LNCAP (cell line): ENCODE measurements around the gene CECR2.

ENCODE experiments used
- TF ChIP-seq, protein P1 (sequence below): fragments of 450-650 bp; IDR thresholded peaks from 2 replicates; pipeline ENCODE4 v1.5.1; 2017; ENCODE audit warnings: mild to moderate bottlenecking

CECR2 gene

DNA sequence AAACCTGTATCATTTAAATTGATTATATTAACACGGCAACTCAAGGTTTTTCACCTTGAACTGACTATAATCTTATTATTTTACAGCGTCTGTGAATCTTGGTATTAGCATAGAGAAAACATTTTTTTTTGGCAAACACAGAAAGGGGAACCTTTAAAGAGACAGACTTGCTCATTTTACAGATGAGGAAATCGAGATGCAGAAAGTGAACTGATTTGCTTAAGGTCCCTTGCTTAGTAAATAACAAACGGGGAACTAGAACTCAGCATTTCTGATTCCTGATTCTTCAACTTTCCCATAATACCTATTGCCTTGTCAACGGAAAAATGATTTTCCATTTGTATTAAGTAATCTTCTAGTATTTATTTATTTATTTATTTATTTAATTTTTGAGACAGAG is 33.2 kb upstream of the CECR2 start:
- TF ChIP-seq, protein P1, sequence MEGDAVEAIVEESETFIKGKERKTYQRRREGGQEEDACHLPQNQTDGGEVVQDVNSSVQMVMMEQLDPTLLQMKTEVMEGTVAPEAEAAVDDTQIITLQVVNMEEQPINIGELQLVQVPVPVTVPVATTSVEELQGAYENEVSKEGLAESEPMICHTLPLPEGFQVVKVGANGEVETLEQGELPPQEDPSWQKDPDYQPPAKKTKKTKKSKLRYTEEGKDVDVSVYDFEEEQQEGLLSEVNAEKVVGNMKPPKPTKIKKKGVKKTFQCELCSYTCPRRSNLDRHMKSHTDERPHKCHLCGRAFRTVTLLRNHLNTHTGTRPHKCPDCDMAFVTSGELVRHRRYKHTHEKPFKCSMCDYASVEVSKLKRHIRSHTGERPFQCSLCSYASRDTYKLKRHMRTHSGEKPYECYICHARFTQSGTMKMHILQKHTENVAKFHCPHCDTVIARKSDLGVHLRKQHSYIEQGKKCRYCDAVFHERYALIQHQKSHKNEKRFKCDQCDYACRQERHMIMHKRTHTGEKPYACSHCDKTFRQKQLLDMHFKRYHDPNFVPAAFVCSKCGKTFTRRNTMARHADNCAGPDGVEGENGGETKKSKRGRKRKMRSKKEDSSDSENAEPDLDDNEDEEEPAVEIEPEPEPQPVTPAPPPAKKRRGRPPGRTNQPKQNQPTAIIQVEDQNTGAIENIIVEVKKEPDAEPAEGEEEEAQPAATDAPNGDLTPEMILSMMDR = no peak

DNA sequence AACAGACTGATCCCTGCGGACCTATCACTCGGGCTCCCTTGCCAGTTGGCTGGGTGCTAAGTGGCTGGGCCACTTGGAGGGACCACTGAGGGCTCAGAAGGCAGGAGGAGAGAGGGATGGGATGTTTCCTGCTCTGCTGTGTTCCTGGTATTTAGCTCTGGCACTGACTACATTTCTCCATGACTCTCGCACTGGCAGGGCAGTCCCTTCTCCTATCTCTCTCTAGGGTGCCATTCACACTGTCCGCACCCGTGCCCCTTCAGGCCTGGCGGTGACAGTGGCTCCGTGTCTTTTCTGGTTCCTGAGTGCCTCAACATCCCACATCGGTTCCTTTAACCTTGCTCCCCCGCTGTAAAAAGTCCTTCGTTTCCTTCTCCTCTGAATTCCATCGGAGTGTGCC is 31.6 kb upstream of the CECR2 start:
- TF ChIP-seq, protein P1 = no peak

DNA sequence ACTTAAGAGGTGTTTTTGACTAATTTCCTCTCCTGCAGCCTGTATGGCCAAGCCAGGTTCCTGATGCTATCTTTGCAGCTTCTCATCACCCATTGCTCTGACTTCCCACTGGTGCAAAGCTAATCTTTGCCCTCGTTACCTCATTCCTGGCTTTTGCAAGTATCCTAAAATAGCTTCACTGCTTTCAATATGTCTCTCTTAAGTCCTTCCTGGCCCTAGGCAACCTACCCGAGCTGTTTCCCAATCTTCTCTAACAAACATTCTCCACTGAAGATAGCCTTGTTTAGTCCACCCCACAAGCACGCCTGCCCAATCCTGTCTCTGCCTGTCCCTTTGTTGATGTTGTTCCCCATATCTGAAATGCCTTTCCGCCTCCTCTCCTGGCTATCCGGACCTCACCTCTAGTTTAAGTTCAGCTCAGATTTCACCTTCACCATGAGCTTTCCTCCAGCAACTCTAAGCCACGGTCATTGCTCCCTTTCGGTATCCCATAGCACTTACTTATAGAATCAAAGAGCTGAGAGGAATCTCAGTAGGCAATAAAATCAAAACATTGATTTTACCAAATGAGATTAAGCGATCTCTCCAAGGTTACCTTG is 30.1 kb upstream of the CECR2 start:
- TF ChIP-seq, protein P1 = no peak

DNA sequence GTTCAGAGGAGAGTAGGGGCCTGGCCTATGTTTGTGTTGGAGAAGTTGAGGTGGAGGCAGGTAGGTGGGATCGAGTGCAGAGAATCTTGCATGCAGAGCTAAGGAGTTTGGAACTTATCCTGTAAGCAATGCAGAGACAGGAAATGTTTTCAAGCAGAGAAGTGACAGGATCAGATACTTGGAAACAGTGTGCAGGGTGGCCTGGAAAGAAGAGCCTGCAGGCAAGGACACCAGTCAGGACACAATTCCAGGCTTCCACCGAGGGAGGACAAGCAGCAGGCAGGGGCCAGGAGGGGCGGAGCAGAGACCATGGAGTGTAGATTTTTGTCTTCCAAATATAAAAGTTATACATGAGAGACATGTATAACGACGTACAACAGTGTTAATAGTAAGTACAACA is 26.9 kb upstream of the CECR2 start:
- TF ChIP-seq, protein P1 = no peak

DNA sequence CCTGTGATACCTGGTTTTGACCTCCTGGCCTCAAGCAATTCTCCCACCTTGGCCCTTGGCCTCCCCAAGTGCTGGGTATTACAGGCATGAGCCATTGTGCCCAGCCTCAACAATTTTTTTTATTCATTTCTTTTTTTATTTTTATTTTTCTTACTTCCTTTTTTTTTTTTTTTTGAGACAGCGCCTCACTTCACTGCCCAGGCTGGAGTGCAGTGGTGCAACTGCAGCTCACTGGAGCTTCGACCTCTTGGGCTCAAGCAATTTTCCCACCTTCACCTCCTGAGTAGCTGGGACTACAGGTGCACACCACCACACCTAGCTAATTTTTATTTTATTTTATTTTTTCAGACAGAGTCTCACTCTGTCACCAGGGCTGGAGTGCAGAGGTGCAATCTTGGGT is 25.5 kb upstream of the CECR2 start:
- TF ChIP-seq, protein P1 = no peak

DNA sequence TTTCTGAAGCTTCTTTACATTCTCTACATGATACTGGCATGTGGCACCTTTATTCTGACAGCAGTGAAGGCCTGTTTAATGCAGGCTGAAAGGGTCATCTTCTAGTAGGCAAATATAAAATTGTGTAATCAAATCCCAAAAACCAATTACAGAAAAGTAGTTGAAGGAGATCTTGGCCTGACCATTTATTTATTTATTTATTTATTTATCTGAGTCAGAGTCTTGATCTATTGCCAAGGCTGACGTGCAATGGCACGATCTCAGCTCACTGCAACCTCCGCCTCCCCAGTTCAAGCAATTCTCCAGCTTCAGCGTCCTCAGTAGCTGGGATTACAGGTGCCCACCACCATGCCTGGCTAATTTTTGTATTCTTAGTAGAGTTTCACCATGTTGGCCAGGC is 22.7 kb upstream of the CECR2 start:
- TF ChIP-seq, protein P1 = no peak

DNA sequence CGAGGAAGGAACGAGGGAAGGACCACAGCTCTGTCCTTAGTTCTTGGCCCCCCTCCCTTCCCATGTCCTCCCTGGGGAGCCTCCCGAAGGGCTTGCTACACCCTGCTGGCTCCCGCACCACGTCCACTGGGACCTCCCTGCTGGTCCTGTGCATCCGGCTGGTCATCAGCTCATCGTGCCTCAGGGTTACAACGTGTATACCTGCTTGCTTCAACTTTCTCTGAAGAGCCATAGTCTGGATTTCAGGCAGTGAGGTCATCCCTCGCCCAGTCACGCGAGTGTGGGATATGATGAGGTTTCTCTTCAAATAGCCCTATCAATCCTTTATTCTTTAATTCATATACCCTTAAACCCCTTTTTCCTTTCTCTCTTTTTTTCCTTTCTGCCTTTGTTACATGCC is 21.5 kb upstream of the CECR2 start:
- TF ChIP-seq, protein P1 = no peak
